HG03175 (cell line): ENCODE data around the gene ACTL6B.

Experiments used
- ATAC-seq: cut with Tn5 transposase; IDR thresholded peaks from one replicate; pipeline ENCODE4 v1.9.1; 2021; ENCODE audit warnings: mild to moderate bottlenecking, moderate library complexity; ENCODE audit not compliant: unreplicated experiment

ACTL6B gene

DNA sequence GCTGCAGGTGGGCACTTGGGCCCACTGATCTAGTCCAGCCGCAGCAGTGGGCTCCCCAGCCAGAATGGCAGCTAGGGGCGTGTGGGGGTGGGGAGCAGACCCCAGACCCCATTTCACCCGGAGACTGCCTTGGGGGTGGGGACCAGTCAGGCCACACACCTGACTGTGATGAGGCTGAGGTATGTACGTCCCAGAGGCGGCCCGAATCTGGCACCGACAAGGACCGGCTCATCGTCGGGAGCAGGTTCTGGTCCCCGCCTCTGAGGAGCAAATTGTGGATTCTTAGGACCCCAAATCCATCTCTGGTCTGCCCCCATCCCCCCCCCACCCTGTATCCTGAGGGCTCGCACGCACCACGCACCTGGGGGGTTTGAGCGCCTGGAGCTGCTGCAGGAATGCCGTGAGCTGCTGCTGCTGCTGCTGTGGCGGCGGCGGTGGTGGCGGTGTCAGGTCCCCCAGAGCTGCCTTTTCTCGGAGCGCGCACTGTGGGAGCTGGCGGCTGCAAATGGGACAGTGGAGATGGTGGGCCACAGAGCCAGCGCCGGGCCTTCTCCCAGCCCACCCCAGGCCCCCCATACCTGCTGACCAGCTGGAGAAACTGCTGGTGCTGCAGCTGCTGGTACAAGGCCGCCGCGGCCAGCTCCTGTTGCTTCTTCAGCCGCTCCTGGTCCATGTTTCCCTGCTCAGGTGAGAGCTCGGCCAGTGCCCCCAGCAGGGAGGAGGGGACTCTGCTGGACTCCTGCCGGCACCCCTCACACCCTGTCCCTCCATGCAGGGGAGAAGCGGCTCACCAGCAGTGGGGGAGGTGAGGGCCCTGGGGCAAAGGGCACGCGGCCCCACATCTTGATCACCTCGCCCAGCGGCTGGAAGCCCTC, 27.6 kb upstream of the ACTL6B start:
- ATAC-seq: no peak

DNA sequence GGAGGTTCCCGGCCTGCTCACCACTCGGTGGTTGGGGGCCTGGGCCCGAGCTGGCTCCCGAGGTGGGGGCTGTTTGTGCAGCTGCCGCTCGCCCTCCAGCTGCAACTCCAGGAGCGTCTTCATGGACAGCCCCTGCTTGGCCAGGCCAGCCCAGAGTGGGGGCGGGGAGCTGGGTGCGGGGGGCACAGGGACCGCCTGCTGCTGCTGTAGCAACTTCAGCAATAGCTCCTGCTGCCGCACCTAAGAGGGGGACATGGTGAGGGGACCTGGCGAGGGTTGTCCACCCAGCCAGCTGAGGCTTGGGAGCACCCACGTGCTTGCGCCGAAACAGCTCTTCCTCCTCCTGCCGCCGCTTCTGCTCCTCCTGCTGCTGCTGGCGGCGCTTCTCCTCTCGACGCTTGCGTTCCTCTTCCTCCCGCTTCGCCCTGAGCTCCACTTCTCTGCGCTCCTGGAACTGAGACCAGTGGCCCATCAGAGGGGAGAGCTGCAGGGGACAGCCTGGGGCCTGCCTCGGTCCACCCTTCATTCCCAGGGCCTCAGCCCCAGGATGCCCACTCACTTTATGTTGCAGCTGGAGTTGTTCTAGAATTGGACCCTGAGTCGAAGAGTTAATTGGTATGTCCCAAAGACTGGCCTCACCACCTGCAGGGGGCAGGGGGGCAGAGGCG, 26.9 kb upstream of the ACTL6B start:
- ATAC-seq: no peak

DNA sequence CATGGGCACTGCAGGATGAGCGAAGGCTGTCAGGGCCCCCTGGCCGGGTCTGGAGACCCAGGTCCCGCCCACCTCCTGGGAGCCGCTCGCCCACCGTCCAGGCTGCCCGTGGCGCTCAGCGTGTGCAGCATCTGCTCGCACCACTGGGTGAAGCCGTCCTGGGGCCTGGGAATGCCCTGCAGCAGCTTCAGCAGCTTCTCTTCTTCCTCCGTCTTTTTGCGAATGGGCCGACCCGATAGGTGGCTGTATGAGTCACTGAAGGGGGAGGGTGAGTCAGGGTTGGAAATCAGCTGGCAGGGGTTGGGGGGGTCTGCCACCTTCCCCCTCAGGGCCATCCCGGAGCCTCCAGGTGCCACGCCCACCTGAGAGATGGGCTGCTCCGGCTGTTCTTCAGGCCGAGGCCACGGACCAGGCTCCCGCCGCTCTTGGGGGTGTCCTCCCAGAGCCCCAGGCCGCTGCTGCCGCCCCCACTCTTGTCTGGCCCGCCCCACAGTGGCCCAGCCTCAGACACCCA, 26.0 kb upstream of the ACTL6B start:
- ATAC-seq: no peak

DNA sequence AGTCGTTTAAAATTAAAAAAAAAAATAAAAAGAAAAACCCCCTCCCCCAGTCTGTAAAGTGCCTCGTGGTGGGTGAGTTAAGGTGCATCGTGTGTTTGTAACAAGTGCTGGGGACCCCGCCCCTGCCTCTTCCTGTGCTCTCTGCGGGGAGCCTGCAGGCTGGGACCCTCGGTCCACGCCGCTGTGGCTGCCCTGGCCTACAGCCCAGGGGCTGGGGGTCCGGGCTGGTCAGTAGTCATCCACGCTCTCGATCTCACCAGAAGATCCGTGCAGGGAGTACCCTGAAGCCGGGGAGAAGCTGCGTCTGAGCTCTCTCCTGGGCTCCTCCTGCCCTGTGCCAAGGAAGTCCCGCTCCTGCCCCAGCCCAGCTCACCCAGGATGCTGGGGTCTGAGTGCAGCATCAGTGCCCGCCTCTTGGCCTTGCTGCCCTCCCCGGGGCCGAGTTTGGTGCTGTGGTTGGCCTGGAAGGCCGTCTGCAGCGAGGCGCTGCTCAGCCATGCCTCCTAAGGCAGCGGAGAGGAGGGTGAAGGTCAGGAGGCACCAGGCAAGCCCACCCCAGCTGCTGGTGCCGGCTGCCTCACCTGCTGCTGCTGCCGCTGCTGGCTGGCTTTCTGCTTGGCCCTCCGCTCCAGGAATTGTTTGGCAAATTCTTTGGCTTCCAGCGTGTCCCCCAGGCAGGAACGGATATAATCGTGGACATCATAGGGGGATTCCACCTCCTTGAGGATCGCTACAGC, 25.4 kb upstream of the ACTL6B start:
- no peak for ATAC-seq

DNA sequence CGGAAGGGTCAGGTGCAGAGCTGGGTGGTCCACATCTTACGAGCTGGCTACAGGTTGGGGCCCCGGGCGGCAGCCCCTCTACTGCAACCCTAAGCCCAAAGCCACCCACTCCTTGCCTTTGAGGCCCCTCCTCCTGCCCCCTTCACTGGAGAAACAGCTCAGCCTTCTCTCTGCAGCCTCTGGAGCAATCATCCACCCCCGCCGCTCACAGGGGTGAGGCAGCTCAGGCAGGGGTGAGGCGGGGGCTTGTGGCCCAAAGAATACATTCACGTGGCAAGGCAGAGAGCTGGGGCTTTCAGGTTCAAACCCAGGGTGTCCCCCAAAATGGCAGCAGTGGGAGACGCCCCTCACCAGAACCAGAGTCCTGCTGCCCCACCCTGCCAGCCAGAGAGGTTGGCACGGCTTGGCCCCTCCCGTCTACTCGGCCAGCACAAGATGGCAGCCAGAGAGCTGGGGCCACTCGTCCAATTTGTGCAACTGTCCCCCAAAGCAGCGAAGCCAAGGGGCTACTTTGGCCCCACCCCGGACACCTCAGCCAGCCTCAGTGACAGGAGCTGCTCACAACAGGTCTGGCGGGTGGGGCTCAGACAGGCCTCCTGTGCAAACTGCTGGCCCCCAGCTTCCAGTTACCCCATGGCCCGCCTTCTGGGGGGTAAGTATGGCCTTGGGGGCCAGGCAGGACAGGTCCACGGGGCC, 24.5 kb upstream of the ACTL6B start:
- no peak for ATAC-seq

DNA sequence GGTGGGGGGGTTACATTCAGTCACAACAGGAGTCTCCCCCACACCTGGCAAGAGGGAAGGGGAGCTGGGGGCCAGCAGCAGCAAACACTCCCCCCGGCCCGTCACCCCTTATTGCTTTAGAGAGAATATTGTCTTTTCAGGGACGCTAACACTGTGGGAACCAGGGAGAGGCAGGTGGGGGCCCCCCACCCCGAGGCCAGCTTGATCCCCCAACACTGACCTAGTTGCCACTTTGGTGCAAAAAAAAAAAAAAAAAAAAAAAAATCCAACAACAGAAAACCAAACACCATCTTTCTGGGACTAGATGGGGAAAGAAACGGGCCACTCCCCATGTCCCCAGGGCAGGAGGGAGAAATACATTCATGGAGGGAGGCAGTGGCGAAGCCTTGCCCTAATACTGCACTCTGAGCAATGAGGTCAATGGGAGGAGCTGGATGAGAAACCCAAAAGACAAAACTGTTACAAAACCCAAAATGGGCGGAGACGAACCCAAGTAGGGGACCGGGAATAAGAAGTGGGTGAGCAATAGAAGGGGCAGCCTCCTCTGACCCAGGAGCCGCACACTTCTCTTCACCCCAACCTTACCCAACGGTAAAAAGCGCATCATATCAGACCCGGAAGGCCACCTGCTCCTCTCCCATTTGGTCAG, 23.8 kb upstream of the ACTL6B start:
- no peak for ATAC-seq

DNA sequence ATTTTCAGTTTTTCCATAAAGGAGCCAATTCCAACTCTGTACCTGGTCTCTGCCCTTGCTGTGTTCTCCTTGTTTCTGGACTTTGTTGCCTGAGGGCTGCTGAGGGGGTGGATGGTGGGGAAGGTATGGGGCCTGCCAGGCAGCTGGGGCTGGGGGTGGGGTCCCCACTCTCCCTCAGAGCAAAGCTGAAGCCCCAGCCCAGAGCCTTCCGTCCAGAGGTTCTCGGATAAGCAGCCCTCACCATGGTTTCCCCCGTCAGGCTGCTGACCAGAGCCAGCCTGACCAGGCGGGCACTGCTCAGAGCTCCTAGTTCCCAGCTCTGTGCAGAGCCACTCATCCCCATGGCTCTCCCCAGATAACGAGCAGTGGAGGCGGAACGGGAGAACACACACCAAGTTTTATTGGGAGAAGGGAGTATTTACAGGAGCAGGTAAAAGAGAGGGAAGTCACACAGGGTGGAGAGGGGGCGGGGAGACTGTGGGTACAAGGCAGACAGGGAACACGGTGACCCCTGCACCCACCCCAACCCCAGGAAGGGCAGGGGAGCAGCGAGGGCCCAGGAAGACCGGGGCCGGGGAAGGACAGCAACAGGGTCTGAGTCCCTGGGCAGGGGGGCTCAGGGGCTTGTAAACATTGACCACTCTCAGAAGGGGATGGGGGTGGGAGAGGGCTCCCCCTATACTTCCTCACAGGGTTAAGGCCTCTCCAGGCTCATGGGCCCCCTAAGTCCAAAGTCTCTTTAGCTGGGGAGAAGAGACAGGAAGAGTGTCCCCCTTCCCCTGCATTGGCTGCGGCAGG, 23.1 kb upstream of the ACTL6B start:
- ATAC-seq: no peak

DNA sequence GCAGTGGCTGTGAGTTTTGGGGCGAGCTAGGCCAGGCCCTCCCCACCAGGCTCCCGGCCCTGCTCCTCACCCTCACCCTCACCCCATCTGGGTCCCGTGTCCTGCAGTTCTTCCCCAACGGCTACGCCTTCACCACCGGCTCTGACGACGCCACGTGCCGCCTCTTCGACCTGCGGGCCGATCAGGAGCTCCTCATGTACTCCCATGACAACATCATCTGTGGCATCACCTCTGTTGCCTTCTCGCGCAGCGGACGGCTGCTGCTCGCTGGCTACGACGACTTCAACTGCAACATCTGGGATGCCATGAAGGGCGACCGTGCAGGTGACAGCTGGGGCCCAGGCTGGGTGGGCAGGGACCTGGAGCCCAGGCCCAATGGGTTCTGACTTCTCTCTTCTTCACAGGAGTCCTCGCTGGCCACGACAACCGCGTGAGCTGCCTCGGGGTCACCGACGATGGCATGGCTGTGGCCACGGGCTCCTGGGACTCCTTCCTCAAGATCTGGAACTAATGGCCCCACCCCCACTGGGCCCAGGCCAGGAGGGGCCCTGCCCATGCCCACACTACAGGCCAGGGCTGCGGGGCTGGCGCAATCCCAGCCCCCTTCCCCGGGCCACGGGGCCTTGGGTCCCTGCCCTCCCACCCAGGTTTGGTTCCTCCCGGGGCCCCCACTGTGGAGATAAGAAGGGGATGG, 22.2 kb upstream of the ACTL6B start:
- no peak for ATAC-seq

DNA sequence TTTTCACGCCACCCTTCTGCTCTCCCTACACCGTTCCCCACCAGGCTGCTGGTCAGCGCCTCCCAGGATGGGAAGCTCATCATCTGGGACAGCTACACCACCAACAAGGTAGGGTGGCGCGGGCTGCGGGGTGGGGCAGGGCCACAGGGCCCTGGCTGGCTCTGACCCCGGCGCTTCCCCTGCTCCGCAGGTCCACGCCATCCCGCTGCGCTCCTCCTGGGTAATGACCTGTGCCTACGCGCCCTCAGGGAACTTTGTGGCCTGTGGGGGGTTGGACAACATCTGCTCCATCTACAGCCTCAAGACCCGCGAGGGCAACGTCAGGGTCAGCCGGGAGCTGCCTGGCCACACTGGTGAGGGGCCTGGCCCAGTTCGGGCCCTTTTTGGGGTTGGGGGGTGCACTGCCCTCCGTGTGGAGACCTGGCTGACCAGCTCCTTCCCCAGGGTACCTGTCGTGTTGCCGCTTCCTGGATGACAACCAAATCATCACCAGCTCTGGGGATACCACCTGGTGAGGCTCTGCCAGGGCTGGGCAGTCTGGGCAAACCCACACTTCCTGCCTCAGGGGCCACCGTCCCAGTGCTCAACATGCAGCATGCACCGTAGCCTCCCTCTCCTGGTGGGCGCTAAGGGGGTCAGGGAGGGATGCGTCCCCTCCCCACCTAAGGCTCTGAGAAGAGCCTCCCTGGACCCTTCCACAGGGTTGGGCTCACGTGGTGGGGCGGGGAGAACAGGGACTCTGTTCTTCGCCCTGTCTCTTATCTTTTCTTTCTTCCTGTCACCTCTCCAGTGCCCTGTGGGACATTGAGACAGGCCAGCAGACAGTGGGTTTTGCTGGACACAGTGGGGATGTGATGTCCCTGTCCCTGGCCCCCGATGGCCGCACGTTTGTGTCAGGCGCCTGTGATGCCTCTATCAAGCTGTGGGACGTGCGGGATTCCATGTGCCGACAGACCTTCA, 21.3 kb upstream of the ACTL6B start:
- ATAC-seq: no peak

DNA sequence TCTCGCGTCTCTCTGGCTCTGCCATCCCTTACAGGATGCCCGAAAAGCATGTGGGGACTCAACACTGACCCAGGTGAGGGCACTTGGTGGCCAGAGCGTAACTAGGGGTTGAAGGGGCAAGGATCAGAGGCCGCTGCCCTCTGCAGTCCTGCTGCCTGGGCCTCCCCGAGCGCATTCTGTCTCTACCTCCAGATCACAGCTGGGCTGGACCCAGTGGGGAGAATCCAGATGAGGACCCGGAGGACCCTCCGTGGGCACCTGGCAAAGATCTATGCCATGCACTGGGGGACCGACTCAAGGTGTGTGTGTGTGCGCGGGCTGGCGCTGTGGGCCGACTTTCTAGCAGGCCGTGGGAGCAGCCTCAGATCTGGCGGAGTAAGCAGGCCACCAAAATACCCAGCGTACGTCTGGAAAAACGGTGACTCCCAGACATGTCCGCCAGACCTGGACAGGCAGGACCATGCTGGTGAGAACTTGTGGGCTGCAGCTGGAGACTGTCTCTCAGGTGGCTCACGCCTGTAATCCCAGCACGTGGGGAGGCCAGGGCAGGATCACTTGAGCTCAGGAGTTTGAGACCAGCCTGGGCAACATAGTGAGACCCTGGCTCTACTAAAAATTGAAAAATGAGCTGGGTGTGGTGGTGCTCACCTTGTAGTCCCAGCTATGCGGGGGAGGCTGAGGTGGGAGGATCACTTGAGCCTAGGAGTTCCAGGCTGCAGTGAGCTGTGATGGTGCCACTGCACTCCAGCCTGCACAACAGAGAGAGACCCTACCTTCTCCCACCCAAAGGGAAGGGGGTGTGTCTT, 20.5 kb upstream of the ACTL6B start:
- ATAC-seq: no peak

DNA sequence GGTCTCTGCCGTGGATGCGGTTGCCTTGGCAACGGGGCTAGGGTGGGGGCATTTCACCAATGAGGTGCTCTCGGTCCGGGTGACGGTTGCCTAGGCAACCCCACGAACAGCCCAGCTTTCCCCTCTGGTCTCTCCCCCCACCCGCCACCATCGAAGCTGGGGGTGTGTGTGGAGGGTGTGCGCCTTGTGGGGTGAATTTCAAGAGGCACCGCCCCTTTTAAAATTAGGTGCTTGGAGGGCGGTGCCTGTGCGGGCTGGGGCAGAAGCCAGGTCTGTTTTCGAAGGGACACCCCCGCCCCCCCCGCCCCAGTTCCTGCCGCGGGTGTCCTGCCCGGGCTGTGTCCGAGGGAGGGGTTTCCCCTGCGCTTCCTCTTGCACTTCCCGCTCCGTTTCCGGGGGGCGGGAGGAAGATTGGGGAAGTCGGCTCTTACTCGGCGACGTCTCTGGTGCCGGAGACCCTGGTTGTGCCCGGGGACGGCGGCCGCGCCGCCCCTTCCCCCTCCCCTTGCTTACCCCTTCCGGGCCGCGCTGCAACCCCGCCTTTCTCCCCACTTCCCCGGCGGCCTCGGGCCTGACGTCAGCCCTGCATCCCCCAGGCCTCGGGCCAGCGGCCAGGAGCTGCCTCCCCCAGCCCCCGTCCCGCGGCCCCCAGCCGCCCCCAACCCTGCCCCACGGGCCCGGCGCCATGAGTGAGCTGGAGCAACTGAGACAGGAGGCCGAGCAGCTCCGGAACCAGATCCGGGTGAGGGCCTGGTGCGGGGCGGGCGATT, 19.5 kb upstream of the ACTL6B start:
- peak; percentile 31 for ATAC-seq

DNA sequence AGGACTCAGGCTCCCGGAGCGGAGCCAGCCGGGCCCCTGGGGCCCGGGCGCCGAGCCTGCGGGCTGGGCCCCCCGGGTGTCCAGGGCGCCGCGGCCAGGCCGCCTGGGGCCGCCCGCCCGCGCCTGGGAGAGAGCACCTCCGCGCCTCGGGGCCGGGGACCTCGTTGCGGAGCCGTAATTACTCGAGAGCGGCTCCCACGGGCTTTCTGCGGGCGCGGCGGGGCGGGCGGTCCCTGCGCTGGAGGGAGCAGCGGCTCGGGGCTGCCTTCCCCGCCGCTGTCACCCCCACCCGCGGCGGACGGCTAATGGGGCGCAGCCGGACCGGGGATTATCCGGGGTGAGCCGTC, 18.8 kb upstream of the ACTL6B start:
- ATAC-seq: no peak

DNA sequence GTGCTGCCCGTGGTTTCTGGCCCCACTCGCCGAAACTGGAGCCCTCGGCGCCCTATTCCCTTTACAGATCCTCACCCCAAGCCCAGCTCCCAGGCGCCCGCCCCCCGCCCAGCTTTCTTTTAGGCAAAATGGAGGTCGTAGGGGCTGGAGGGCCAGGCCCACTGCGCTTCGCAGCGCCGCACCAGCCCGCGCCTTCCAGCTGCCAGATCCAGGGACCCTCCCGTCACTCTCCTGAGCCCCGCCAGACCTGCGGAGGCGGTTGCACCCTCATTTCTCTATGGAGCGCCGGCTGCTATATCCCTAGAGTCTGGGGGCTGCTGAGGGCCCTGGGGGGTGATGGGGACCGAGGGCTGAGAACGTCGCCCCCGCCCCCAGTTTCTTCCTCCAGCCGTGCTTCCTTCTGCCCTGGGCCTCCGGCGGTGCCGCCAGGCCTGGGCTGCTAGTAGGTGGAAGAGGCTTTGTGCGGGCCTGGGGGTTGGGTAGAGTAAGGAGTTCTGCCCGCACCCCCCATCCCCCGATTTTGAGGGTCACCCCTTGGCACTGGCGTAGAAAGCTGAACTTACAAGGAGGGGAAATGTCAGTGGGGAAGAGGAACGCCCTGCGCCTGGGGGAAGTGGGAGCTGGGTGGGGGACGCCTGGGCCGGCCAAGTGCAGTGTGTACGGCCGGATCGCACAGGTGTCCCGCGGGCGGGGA, 18.3 kb upstream of the ACTL6B start:
- ATAC-seq: no peak

DNA sequence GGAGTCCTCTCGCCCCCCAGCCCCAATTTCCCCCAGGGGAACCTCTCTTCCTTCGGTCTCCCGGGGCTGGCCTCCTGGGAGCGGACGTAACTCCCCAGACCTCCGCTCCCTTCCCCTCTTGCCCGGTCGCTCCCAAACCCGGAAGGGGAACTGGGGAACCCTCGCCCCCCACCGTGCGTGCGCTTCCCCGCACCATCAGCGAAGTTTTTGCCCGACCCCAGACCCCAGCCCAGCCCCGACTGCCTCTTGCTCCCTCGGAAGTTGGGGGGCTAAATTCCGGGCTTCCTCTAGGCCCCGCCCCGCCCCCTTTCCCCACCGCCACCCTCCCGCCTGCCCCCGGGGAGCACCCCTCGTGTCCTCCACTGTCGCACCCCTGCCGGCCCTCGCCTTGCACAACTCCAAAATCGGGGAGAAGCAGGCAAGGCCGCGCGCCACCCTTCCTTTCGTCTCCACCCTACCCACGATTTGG, 17.7 kb upstream of the ACTL6B start:
- ATAC-seq: no peak

DNA sequence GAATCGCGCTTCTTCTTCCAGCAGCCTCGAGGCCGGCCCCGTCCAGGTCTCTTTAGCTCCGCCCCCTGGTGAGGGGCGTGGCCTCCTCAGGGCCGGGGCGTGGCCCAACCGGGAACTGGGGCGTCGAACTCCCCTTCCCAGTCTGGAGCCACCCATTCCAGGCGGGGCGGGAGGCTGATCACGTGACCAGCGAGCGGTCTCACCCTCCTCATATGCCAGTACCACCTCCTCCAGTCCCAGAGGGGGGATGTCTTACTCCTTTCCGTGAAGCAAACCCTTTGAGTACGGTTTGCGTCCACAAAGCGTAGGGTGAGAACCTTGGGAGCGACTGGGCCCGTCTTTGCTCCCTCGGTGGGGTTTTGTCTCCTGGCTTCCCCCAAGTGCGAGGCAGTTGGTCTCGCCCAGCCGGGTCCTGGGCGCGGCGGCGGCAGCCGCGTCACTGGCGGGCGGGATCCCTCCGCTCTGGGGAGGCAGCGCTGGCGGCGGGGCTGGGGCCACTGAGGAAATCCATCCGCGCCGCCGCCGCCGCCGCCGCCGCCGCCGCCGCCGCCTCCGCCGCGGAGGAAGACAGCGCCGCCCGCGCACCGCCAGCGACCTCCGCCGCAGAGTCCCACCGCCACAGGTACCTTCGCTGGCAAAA, 17.2 kb upstream of the ACTL6B start, which contains the start of gene GNB2:
Gene GNB2 (plus strand): TSS at position 439 of the 640 bp plus-strand sequence. CDS start 2,526 bp downstream, outside the sequence.
- peak; percentile 54 for ATAC-seq
